Globus pallidus (tissue), 1 donor: ENCODE results near the gene CRYM.
A peak's percentile ranks its signal among the peaks of the same experiment; 100 is the strongest.

Experiments used
- DNase-seq: peaks from one replicate; pipeline ENCODE4 v3.0.0-alpha.2; 2015; ENCODE audit warnings: low spot score

CRYM gene

DNA sequence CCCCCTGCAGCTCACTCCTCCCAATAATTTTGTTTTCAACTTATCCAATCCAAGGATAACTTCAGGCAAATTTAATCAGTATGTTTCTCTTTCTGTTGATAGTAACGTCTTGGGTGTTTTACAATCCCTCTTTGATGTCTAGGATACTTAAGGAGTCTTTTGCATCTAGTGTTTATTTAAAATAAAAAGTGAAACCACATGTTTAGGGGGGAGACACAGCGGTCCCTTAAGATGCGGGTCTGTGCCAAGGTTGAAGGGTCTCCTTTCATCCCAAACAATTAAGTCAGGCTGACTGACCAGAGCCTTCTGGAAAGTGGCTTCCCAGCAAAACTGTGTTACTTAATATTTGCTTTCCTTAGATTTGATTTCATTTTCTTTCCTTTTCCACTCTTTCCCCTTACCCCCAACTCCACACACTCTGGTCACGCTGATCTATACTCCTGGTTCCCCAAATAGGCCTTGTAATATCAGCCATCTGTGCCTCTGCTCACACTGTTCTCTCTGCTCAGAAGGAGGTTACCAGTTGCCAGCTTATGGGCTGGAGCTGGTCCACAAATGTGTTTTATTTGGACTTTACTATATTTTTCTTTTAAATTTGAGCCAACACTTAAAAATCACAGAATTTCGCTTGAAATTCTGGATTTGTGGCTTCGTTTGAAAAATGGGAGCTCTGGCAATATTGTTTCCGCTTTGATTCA is 33.4 kb downstream of the CRYM start:
- DNase-seq, result no peak

GRCh38 chr16:21242756-21243155 is 35.3 kb downstream of the CRYM start:
- DNase-seq, result no peak

DNA sequence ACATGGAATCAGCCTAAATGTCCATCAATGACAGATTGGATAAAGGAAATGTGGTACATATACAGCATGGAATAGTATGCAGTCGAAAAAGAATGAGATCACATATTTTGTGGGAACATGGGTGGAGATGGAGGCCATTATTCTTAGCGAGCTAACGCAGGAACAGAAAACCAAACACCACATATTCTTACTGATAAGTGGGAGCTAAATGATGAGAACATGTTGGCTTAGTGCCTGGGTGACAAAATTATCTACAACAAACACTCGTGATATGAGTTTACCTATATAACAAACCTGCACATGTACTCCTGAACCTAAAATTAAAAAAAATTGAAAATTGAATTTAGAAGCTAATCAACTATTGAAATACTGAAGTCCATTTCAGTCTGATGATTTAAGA is 38.4 kb downstream of the CRYM start:
- no peak for DNase-seq

DNA sequence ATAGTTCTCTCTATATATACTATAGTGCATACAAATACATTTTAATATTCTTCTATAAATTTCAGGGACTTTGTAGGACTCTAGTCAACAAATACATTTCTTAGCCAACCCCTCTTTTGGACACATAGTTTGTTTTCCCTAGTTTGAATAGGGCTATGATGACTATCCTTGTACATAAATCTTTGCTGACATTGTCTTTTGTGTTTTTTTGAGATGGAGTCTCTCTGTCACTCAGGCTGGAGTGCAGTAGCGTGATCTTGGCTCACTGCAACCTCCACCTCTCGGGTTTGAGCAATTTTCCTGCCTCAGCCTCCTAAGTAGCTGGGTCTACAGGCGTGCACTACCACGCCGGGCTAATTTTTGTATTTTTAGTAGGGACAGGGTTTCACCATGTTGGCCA is 41.3 kb downstream of the CRYM start:
- DNase-seq, result no peak

DNA sequence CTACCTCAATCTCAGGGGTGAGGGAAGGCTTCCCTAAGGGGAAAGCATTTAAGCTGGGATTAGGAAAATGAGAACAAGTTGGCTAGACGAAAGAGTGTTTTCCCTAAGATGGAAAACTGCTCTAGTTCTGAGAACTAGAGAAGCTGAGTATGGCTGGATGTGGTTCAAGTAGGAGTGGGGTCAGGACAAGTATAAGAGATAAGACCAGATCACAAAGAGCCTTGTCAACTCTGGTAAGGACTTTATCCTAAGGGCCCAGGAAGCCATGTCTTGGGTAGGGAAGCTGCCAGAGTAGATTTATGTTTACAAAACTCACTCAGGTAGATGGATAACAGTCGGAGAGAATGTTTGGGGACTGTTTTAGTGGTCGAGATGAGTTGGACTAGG is 42.9 kb downstream of the CRYM start:
- no peak for DNase-seq

- DNase-seq, result no peak
Observed at GRCh38 chr16:21233521-21234150, 44.5 kb downstream of the CRYM start, which contains the start of gene ANKS4B. ANKS4B (plus strand) TSS chr16:21233699; CDS start chr16:21233738, 39 bp downstream.

- no peak for DNase-seq
Observed at GRCh38 chr16:21233045-21233520, 45.0 kb downstream of the CRYM start.

- DNase-seq, result no peak
Observed at GRCh38 chr16:21228361-21228872, 49.7 kb downstream of the CRYM start.

DNA sequence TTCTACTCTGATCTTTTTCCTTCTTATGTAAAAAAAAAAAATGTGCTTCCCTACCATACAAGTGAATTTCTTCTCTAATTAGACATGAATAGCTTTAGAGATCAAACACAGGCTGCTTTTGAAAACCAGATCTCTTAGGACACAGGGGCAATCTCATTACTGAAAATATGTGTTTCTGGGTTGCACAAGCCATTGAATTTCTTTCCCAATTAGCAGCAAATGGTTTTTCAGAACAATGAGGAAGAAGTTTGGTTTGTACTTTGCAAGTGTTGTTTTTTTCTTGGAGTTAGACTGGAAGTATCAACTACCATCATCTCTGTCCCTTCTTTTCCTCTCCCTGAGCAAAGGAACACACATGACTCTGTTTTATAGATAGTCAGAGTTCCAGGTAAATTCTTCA is 50.2 kb downstream of the CRYM start:
- no peak for DNase-seq

GRCh38 chr16:21226749-21227148 is 51.3 kb downstream of the CRYM start:
- DNase-seq, result peak; percentile 1

DNA sequence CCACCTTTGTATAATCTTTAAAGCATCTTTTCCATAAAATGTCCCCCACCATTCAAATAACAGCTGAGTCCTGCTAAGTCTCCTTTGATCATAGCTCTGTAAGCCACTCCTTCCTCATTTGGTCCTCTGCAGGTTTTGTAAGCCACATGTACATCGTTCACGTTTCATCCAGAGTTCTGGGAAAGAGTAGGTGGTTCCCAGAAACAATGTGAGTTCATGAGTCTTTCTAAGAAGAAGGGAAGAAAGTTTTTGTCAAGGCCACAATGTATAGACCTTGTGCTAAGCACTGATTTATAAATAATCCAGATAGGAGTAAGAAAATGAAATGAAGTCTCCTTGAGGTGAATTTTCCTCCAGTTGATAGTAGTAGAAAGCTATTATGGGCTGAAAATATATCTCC is 53.3 kb downstream of the CRYM start:
- no peak for DNase-seq

DNA sequence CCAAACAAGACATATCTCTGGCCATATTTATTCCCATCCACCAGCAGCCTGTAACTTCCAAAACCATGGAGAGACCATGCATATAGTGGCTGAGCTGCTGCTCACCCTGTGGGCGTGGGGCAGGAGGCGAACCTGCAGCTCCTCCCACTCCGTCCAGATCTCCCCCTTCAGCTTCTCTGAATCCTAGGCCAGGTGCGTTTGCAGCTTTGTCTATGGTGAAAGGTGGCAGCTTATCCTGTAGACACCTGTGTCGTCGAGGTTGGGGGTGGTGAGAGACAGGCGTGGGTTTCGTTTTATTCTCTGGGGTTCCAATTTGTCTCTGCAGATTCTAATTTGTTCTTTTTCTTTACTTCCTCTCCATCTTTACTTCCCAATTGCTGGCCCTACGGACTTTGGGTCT is 54.3 kb downstream of the CRYM start:
- DNase-seq, result no peak

DNA sequence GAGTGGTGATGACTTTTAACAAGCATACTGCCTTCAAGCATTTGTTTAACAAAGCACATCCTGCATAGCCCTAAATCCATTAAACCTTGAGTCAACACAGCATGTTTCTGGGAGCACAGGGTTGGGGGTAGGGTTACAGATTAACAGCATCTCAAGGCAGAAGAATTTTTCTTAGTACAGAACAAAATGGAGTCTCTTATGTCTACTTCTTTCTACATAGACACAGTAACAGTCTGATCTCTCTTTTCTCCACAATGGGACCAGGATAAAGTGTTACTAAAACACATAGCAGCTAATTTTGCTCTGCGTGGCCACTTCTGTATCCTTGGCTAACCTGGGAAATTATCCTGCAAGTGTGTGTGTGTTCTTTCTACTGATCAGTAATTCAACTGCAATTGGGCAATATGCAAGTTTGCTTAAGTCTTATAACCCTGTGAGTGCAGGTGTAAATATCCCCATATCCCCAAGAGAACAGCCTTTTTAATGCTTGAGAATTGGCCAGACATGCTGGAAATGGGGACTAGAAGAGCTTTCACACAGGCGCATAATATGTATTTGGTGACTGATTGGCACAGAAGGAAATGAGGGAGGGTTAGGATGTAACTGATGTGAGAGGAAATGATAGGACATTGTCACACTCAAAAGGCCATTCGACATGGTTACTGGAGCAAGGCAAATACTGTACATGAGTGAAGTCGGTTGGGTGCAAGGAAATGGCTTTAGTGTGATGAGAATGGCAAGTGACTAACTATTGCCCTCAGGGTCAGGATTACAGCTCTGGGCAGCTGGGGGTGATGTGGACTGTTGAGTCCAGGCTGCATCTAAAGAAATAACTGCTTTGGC is 55.4 kb downstream of the CRYM start:
- no peak for DNase-seq

DNA sequence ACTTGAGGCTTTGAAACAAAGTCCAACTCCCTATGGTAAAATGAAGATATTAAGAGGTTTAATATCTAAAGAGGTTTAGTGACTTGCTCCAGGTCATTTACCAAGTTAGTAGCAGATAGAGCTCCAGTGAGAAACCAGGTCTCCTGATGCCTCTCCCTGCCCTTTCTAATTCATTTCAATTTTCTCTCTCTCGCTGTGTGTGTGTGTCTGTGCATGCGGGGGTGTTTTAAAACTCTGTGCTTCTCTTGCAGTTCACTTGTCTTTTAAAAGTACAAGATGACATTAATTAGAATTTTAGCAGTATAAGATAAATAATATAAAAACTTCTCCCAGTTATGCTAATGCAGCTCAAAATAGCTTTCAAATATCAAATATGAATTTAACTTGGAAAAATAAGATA is 58.5 kb downstream of the CRYM start:
- DNase-seq, result no peak

GRCh38 chr16:21218153-21218552 is 59.9 kb downstream of the CRYM start:
- DNase-seq, result no peak

- DNase-seq, result no peak
Observed at GRCh38 chr16:21217121-21217520, 61.0 kb downstream of the CRYM start.

DNA sequence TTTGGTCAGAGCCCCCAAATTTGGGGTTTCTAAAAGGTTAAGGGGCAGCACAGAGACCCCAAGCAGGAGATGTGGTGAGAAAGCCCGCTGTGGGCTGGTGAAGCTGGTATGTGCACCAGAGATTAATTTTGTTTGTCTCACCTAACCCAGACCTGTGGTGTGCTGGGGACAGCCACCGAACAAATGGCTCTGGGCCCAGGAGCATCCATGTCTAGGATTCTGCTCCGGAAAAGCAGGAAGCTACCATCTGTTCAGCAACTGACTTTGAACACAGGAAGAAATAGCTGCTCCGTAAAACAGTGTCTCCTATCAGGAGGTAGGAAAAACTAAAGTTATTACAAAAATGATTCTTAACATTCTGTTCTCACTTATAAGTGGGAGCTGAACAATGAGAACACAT is 64.0 kb downstream of the CRYM start:
- no peak for DNase-seq

GRCh38 chr16:21211486-21211885 is 66.6 kb downstream of the CRYM start, which contains the start of gene ZP2:
ZP2 (minus strand) TSS chr16:21211574; CDS start chr16:21211547, 27 bp downstream.
- no peak for DNase-seq
